Spleen (tissue), 11 donors: ENCODE data around the gene VGLL4. TPM values are rescaled to one million over a fixed set of nuclear protein-coding genes. Genes with fewer than 3 reads are reported as not detected.
"Not testable (repeated sequence)": the region's sequence is repeated elsewhere in the genome, so short reads cannot be mapped to it uniquely, and the experiment has no call there.

Experiments
- DNase-seq: peaks from one replicate; pipeline ENCODE4 v3.0.0-alpha.2; 2020
- H3K27ac ChIP-seq, 8 donors: fragments of 200-600 bp; sonication (generic) in 7 of 8; 1 replicate in 4 of 8; 2 replicates in 4 of 8; pipeline versions ENCODE4 v1.5.0 to v1.8.0; 2016 to 2021; ENCODE audit warnings: inconsistent platforms in 4 of 8, mild to moderate bottlenecking in 4 of 8, moderate library complexity in 1 of 8
- H3K27me3 ChIP-seq, 7 donors: fragments of 200-600 bp; sonication (generic) in 6 of 7; replicated peaks in 1 of 7; 1 replicate in 4 of 7; 2 replicates in 3 of 7; pipeline versions ENCODE4 v1.5.0 to v1.8.0; 2016 to 2021; ENCODE audit warnings: inconsistent platforms in 3 of 7, mild to moderate bottlenecking in 1 of 7
- H3K36me3 ChIP-seq, 6 donors: fragments of 200-600 bp; sonication (generic) in 5 of 6; 1 replicate in 4 of 6; 2 replicates in 2 of 6; pipeline versions ENCODE4 v1.5.0 to v1.8.0; 2016 to 2021; ENCODE audit warnings: inconsistent platforms in 2 of 6
- H3K4me1 ChIP-seq, 6 donors: fragments of 200-600 bp; sonication (generic) in 5 of 6; 1 replicate in 3 of 6; 2 replicates in 3 of 6; pipeline versions ENCODE4 v1.5.0 to v1.8.0; 2016 to 2021; ENCODE audit warnings: inconsistent platforms in 3 of 6
- H3K4me3 ChIP-seq, 8 donors: fragments of 200-600 bp; sonication (generic) in 7 of 8; 1 replicate in 4 of 8; 2 replicates in 4 of 8; pipeline versions ENCODE4 v1.5.0 to v1.8.0; 2016 to 2021; ENCODE audit warnings: inconsistent platforms in 4 of 8, mild to moderate bottlenecking in 4 of 8, moderate library complexity in 2 of 8
- H3K9me3 ChIP-seq, 8 donors: fragments of 200-600 bp; sonication (generic) in 7 of 8; 1 replicate in 4 of 8; 2 replicates in 4 of 8; pipeline versions ENCODE4 v1.5.0 to v1.8.0; 2016 to 2021; ENCODE audit warnings: inconsistent platforms in 4 of 8
- CTCF ChIP-seq, 11 experiments: fragments of 200-600 bp in 7 of 11; fragments of 450-650 bp in 4 of 11; sonication (generic) in 4 of 11; IDR thresholded peaks in 8 of 11; conservative IDR thresholded peaks in 3 of 11; 1 replicate in 7 of 11; 2 replicates in 4 of 11; pipeline versions ENCODE4 v1.4.0 to v1.8.0; 2016 to 2021; ENCODE audit warnings: antibody characterized with exemption in 11 of 11, inconsistent platforms in 4 of 11, mild to moderate bottlenecking in 1 of 11
- POLR2A ChIP-seq, 3 donors: fragments of 450-650 bp; IDR thresholded peaks; one replicate each; pipeline ENCODE4 v1.5.1; 2017; ENCODE audit warnings: antibody characterized with exemption in 3 of 3, mild to moderate bottlenecking in 1 of 3
- POLR2AphosphoS5 ChIP-seq, 3 donors: sonication (generic); formaldehyde crosslinking; IDR thresholded peaks; one replicate each; pipeline ENCODE4 v1.5.1; 2017; ENCODE audit warnings: antibody characterized with exemption in 3 of 3
- WGBS, 5 donors: extraction: QIAGEN DNeasy Blood & Tissue Kit in 3 of 5; methylation state at CpG; one replicate each; pipeline versions ENCODE4 v1.1.5 to v1.1.7; 2013 to 2018; 5-methylcytosine and 5-hydroxymethylcytosine counted together
- intact Hi-C: fragments of 100-400 bp; cut with DNase I; formaldehyde crosslinking; loops from one replicate; pipeline ENCODE4 v1.15.0; 2023; ENCODE audit warnings: low total_unique reads
- polyA plus RNA-seq, 3 donors: library from polyadenylated mRNA; stranded (reverse); fragments of 200-250 nt; gene quantifications; one replicate each; pipeline ENCODE4 v1.2.1, GENCODE V29; 2013
- total RNA-seq, 7 donors: library from RNA; depleted of rRNA in 3 of 7; stranded (reverse); fragments of >200 nt in 3 of 7; fragmentation: NEBNext Ultra II Directional in 4 of 7; extraction: Animal tissue kit (Norgen Biotek cat#: 25700) in 4 of 7; gene quantifications; one replicate each; pipeline versions ENCODE4 v1.1.0 to v1.2.1, GENCODE V29; 2016 to 2021
- donor health status: healthy with polysubstance abuse.
- donor health status: DM: no; HTN: no; CAD: no; lungs with moderate emphysema.
- donor health status: DM: no; HTN: no; CAD: no.
- donor health status: Bipolar disorder and iron deficiency.
- donor health status: healthy.
- donor health status: DM: no; HTN: no; CAD: no.
- donor health status: DM: yes; HTN: yes; CAD: no.

The VGLL4 gene
- total and polyA plus RNA-seq, 10 donors: 13.5 to 80.2 (median 50.8) TPM

- H3K9me3 ChIP-seq: no peaks in the 10 kb centered on the region
- H3K36me3 ChIP-seq: peaks cover 0 to 10% (median 0%) of the 10 kb centered on the region in 6 donors
- WGBS, 5 donors: 81 to 91% (median 85%) methylated on average over 8 of the region's 8 CpGs
- H3K27me3 ChIP-seq: no peaks in the 10 kb centered on the region
- H3K27ac ChIP-seq: no peak overlapping the region
- no peak overlapping the region for H3K4me3 ChIP-seq
- no peak for DNase-seq
- H3K4me1 ChIP-seq: peaks cover 0 to 18% (median 2%) of the 10 kb centered on the region in 6 donors
- intact Hi-C loops: no loop called here
- TF ChIP-seq POLR2A (IDR thresholded peaks at IDR 0.05) (no peak), POLR2AphosphoS5 (IDR thresholded peaks at IDR 0.05) (no peak), CTCF (IDR thresholded peaks at IDR 0.05 in 8 of 11, conservative IDR thresholded peaks at IDR 0.05 in 3 of 11) (no peak)
Measured at GRCh38 chr3:11690863-11691766, 47.4 kb upstream of the VGLL4 start.

- DNase-seq: no peak
- H3K4me3 ChIP-seq: no peak overlapping the region
- H3K27me3 ChIP-seq: no peaks in the 10 kb centered on the region
- intact Hi-C loops: no loop called here
- WGBS, 5 donors: 74 to 84% (median 84%) methylated on average over 8 of the region's 8 CpGs
- TF ChIP-seq POLR2A (IDR thresholded peaks at IDR 0.05) (no peak), POLR2AphosphoS5 (IDR thresholded peaks at IDR 0.05) (no peak), CTCF (IDR thresholded peaks at IDR 0.05 in 8 of 11, conservative IDR thresholded peaks at IDR 0.05 in 3 of 11) (no peak)
- peaks cover 0 to 9% (median 0%) of the 10 kb centered on the region in 6 donors for H3K36me3 ChIP-seq
- H3K9me3 ChIP-seq: no peaks in the 10 kb centered on the region
- H3K27ac ChIP-seq: no peak overlapping the region
- peaks cover 0 to 11% (median 0%) of the 10 kb centered on the region in 6 donors for H3K4me1 ChIP-seq
Measured at GRCh38 chr3:11689749-11690148, 46.0 kb upstream of the VGLL4 start.

- H3K9me3 ChIP-seq, intact Hi-C loops, H3K27me3 ChIP-seq, H3K27ac ChIP-seq, H3K4me1 ChIP-seq, H3K4me3 ChIP-seq, DNase-seq: not testable (repeated sequence)
- peaks cover 0 to 10% (median 0%) of the 10 kb centered on the region in 6 donors for H3K36me3 ChIP-seq
- 95 to 99% (median 97%) methylated on average over 6 of the region's 6 CpGs for WGBS, 5 donors
Measured at GRCh38 chr3:11684980-11685379, 41.3 kb upstream of the VGLL4 start.

- WGBS, 5 donors: 81 to 87% (median 82%) methylated on average over 14 of the region's 14 CpGs
- intact Hi-C loops: no loop called here
- peaks cover 0 to 17% (median 0%) of the 10 kb centered on the region in 6 donors for H3K36me3 ChIP-seq
- H3K27me3 ChIP-seq: no peaks in the 10 kb centered on the region
- no peaks in the 10 kb centered on the region for H3K9me3 ChIP-seq
- H3K4me1 ChIP-seq: no peaks in the 10 kb centered on the region
- no peak overlapping the region for H3K4me3 ChIP-seq
- H3K27ac ChIP-seq: no peak overlapping the region
- TF ChIP-seq POLR2A (IDR thresholded peaks at IDR 0.05): no peak
- no peak for TF ChIP-seq CTCF (IDR thresholded peaks at IDR 0.05 in 8 of 11, conservative IDR thresholded peaks at IDR 0.05 in 3 of 11)
- TF ChIP-seq POLR2AphosphoS5 (IDR thresholded peaks at IDR 0.05): no peak
- DNase-seq: no peak
Measured at GRCh38 chr3:11680509-11680908, 36.8 kb upstream of the VGLL4 start.
